Measurements from ENCODE around the gene FANCD2OS. TPM values are rescaled to one million over a fixed set of nuclear protein-coding genes. Genes with fewer than 3 reads are reported as not detected.
"Not testable (repeated sequence)": the region's sequence is repeated elsewhere in the genome, so short reads cannot be mapped to it uniquely, and the experiment has no call there.

The FANCD2OS gene
- total RNA-seq, 3 donors from 2014 or later (not counting 1 experiment from before 2014, with no cell fraction given) = not detected

DNA sequence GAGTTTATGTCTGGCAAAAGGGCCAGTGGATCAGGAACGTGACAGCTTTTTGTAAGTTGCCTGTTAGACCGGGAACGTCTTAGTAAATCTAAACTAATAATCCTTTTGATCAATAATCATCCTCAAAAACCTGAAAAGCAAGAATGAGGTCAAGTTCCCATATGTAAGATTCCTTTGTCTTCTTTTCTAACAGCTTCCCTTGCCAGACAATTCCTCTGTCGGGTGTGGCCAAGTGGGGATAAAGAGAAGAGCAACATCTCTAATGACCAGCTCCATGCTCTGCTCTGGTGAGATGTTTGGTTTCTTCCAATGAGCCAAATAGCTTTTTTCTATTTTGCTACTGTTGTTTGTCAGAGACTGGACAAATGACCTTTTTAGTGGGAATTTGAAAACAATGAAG, 19.8 kb downstream of the FANCD2OS start:
- H3K36me3 ChIP-seq (ENCODE audit: control insufficient read depth, insufficient read depth, low read length) = peaks cover 2% of the 10 kb centered on the region
- 100% methylated on average over 4 of the region's 4 CpGs for WGBS (ENCODE audit: insufficient coverage)
- TF ChIP-seq, protein P1, sequence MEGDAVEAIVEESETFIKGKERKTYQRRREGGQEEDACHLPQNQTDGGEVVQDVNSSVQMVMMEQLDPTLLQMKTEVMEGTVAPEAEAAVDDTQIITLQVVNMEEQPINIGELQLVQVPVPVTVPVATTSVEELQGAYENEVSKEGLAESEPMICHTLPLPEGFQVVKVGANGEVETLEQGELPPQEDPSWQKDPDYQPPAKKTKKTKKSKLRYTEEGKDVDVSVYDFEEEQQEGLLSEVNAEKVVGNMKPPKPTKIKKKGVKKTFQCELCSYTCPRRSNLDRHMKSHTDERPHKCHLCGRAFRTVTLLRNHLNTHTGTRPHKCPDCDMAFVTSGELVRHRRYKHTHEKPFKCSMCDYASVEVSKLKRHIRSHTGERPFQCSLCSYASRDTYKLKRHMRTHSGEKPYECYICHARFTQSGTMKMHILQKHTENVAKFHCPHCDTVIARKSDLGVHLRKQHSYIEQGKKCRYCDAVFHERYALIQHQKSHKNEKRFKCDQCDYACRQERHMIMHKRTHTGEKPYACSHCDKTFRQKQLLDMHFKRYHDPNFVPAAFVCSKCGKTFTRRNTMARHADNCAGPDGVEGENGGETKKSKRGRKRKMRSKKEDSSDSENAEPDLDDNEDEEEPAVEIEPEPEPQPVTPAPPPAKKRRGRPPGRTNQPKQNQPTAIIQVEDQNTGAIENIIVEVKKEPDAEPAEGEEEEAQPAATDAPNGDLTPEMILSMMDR (IDR thresholded peaks at IDR 0.05) = no peak
- Mint-ChIP-seq H3K27ac (no peak overlapping the region), H3K36me3 (peaks cover 8% of the 10 kb centered on the region), H3K27me3 (ENCODE audit: low read depth in 2 of 2) (no peaks in the 10 kb centered on the region), H3K4me3 (no peak overlapping the region), H3K4me1 (no peaks in the 10 kb centered on the region), H3K9me3 (no peaks in the 10 kb centered on the region)
- DNase-seq = no peak
- H3K4me1 ChIP-seq (ENCODE audit: control insufficient read depth, insufficient read depth, low read length) = no peaks in the 10 kb centered on the region
- H3K9me3 ChIP-seq (ENCODE audit: control insufficient read depth, insufficient read depth, low read length) = no peaks in the 10 kb centered on the region
- H3K4me3 ChIP-seq (ENCODE audit: low read length) = no peak overlapping the region
- intact Hi-C loops (cut with micrococcal nuclease) = no loop called here
- no peak overlapping the region for H3K27ac ChIP-seq (ENCODE audit: low read length)
- ATAC-seq = no peak
- no peaks in the 10 kb centered on the region for H3K27me3 ChIP-seq (ENCODE audit: control insufficient read depth, insufficient read depth, low read length)

DNA sequence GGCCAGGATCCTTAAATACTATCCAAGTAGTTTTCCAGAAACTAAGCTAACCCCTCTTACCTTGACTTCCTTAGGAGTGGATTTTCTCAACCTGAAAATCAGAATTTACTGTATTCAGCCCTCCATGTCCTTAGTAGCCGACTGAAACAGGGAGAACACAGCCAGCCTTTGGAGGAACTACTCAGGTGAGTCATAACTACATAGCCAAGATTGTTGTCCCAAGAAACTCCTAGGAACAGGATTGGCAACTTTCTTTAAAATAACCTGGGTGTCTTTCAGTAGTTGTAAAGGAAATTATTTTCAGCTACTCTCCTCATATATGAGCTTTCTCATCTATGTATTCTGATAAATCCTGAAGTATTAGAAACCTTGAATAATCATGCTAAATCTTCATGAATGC, 22.3 kb downstream of the FANCD2OS start:
- ATAC-seq (no peak), DNase-seq (no peak)
- H3K4me1 Mint-ChIP-seq = no peaks in the 10 kb centered on the region
- TF ChIP-seq, protein P1 (IDR thresholded peaks at IDR 0.05) = no peak
- no peaks in the 10 kb centered on the region for H3K4me1 ChIP-seq (ENCODE audit: control insufficient read depth, insufficient read depth, low read length)
- H3K36me3 ChIP-seq (ENCODE audit: control insufficient read depth, insufficient read depth, low read length) = peaks cover 4% of the 10 kb centered on the region
- no peak overlapping the region for H3K4me3 ChIP-seq (ENCODE audit: low read length)
- no peak overlapping the region for H3K4me3 Mint-ChIP-seq
- H3K36me3 Mint-ChIP-seq = no peaks in the 10 kb centered on the region
- H3K27me3 ChIP-seq (ENCODE audit: control insufficient read depth, insufficient read depth, low read length) = no peaks in the 10 kb centered on the region
- intact Hi-C loops (cut with micrococcal nuclease) = no loop called here
- H3K27me3 Mint-ChIP-seq (ENCODE audit: low read depth in 2 of 2) = no peaks in the 10 kb centered on the region
- no peaks in the 10 kb centered on the region for H3K9me3 Mint-ChIP-seq
- 87% methylated on average over 1 of the region's 1 CpG for WGBS (ENCODE audit: insufficient coverage)
- no peaks in the 10 kb centered on the region for H3K9me3 ChIP-seq (ENCODE audit: control insufficient read depth, insufficient read depth, low read length)
- no peak overlapping the region for H3K27ac ChIP-seq (ENCODE audit: low read length)
- H3K27ac Mint-ChIP-seq = no peak overlapping the region

DNA sequence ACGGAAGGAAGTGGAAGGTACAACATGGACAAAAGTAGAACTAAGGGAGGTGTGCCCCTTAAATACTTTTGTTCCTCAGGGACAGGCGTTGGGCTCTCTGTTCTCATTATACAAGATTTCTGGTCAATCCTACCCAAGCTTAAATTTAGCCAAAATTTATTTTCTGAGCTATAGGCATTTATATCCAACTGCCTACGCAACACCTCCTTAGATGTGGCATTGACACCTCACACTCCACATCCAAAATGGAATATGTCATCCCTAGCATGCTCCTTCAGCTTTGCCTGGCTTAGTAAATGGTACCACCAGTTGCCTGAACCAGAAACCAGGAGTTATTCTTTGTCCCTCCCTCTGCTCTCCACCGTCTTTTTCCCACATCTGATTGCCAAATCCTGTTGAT, 26.2 kb downstream of the FANCD2OS start:
- Mint-ChIP-seq H3K36me3 (no peaks in the 10 kb centered on the region), H3K4me1 (no peaks in the 10 kb centered on the region), H3K27me3 (ENCODE audit: low read depth in 2 of 2) (no peaks in the 10 kb centered on the region), H3K27ac (no peak overlapping the region), H3K4me3 (no peak overlapping the region), H3K9me3 (no peaks in the 10 kb centered on the region)
- ATAC-seq = no peak
- DNase-seq = no peak
- intact Hi-C loops (cut with micrococcal nuclease) = no loop called here
- 98% methylated on average over 4 of the region's 4 CpGs for WGBS (ENCODE audit: insufficient coverage)
- Histone ChIP-seq H3K36me3 (ENCODE audit: control insufficient read depth, insufficient read depth, low read length) (peaks cover 2% of the 10 kb centered on the region), H3K4me1 (ENCODE audit: control insufficient read depth, insufficient read depth, low read length) (no peaks in the 10 kb centered on the region), H3K4me3 (ENCODE audit: low read length) (no peak overlapping the region), H3K27ac (ENCODE audit: low read length) (no peak overlapping the region), H3K9me3 (ENCODE audit: control insufficient read depth, insufficient read depth, low read length) (no peaks in the 10 kb centered on the region), H3K27me3 (ENCODE audit: control insufficient read depth, insufficient read depth, low read length) (no peaks in the 10 kb centered on the region)
- TF ChIP-seq, protein P1 (IDR thresholded peaks at IDR 0.05) = no peak

DNA sequence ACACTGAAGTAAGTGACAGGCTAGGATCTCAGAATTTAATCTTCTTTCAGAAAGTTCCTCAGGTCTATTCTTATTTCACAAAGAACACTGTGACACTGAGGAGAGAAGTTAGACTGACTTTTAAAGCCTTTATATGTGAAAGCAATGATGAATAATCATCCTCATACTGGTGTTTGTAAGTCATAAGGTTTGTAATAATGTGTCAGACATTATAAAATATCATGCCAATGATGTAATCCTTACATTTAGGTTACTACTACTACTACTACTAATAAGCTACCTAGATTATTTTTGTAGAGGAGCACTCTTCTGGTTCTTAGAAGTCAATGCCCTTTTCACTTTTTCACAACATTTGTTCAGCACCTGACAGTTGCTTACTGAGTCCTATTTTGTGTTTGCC, 33.4 kb downstream of the FANCD2OS start:
- Mint-ChIP-seq H3K4me3 (no peak overlapping the region), H3K27ac (no peak overlapping the region), H3K36me3 (no peaks in the 10 kb centered on the region), H3K27me3 (ENCODE audit: low read depth in 2 of 2) (no peaks in the 10 kb centered on the region), H3K9me3 (no peaks in the 10 kb centered on the region), H3K4me1 (no peaks in the 10 kb centered on the region)
- H3K4me1 ChIP-seq (ENCODE audit: control insufficient read depth, insufficient read depth, low read length) = no peaks in the 10 kb centered on the region
- no peaks in the 10 kb centered on the region for H3K36me3 ChIP-seq (ENCODE audit: control insufficient read depth, insufficient read depth, low read length)
- DNase-seq = no peak
- TF ChIP-seq, protein P1 (IDR thresholded peaks at IDR 0.05) = no peak
- H3K9me3 ChIP-seq (ENCODE audit: control insufficient read depth, insufficient read depth, low read length) = no peaks in the 10 kb centered on the region
- no peak for ATAC-seq
- no peak overlapping the region for H3K27ac ChIP-seq (ENCODE audit: low read length)
- no peaks in the 10 kb centered on the region for H3K27me3 ChIP-seq (ENCODE audit: control insufficient read depth, insufficient read depth, low read length)
- no peak overlapping the region for H3K4me3 ChIP-seq (ENCODE audit: low read length)
- intact Hi-C loops (cut with micrococcal nuclease) = no loop called here

GRCh38 chr3:10070077-10070476, 38.0 kb downstream of the FANCD2OS start:
- H3K36me3 ChIP-seq (ENCODE audit: control insufficient read depth, insufficient read depth, low read length); H3K27me3 Mint-ChIP-seq (ENCODE audit: low read depth in 2 of 2); H3K4me3 ChIP-seq (ENCODE audit: low read length); H3K27ac Mint-ChIP-seq; H3K9me3 ChIP-seq (ENCODE audit: control insufficient read depth, insufficient read depth, low read length); DNase-seq; H3K4me1 Mint-ChIP-seq; H3K4me3 Mint-ChIP-seq; H3K27ac ChIP-seq (ENCODE audit: low read length); intact Hi-C loops (cut with micrococcal nuclease); H3K27me3 ChIP-seq (ENCODE audit: control insufficient read depth, insufficient read depth, low read length); H3K9me3 Mint-ChIP-seq; H3K36me3 Mint-ChIP-seq; H3K4me1 ChIP-seq (ENCODE audit: control insufficient read depth, insufficient read depth, low read length); ATAC-seq: not testable (repeated sequence)
- 99% methylated on average over 23 of the region's 33 CpGs for WGBS (ENCODE audit: insufficient coverage)

All from natural killer cell (primary cell).